Mesenchymal stem cell (in vitro differentiated cells and primary cell): Measurements from ENCODE around the gene B3GALT6.

ENCODE experiments used
- DNase-seq: peaks from one replicate; pipeline ENCODE4 v3.0.0-alpha.2; 2013
- H2AFZ ChIP-seq: one replicate; pipeline ENCODE4 v1.6.1; 2013; ENCODE audit warnings: low read depth, mild to moderate bottlenecking, control low read depth, inconsistent platforms, low read length, moderate library complexity
- H2AK5ac ChIP-seq: 2 replicates; pipeline ENCODE4 v1.6.1; 2013; ENCODE audit warnings: low read length, moderate library complexity, mild to moderate bottlenecking, inconsistent platforms; ENCODE audit not compliant: severe bottlenecking
- H2BK120ac ChIP-seq: one replicate; pipeline ENCODE4 v1.6.1; 2013; ENCODE audit warnings: low read depth, mild to moderate bottlenecking, inconsistent platforms, low read length, moderate library complexity
- H2BK12ac ChIP-seq, 2 experiments: one replicate each; pipeline ENCODE4 v1.6.1; 2013; ENCODE audit warnings: inconsistent platforms in 2 of 2, low read length in 2 of 2, mild to moderate bottlenecking in 2 of 2, moderate library complexity in 2 of 2, control low read depth in 1 of 2
- H2BK15ac ChIP-seq: one replicate; pipeline ENCODE4 v1.6.1; 2013; ENCODE audit warnings: mild to moderate bottlenecking, low read depth, inconsistent platforms; ENCODE audit not compliant: poor library complexity, severe bottlenecking
- H2BK5ac ChIP-seq: 2 replicates; pipeline ENCODE4 v1.6.1; 2013; ENCODE audit warnings: low read depth, mild to moderate bottlenecking, low read length, control low read depth, inconsistent platforms; ENCODE audit not compliant: poor library complexity, severe bottlenecking
- H3K14ac ChIP-seq, 2 experiments: one replicate each; pipeline ENCODE4 v1.6.1; 2013; ENCODE audit warnings: inconsistent platforms in 2 of 2, low read length in 2 of 2, control low read depth in 1 of 2, mild to moderate bottlenecking in 1 of 2, moderate library complexity in 1 of 2
- H3K18ac ChIP-seq, 2 experiments: one replicate each; pipeline ENCODE4 v1.6.1; 2013; ENCODE audit warnings: inconsistent platforms in 2 of 2, low read length in 2 of 2, control low read depth in 1 of 2, low read depth in 1 of 2, mild to moderate bottlenecking in 1 of 2
- H3K23ac ChIP-seq, 2 experiments: one replicate each; pipeline ENCODE4 v1.6.1; 2013; ENCODE audit warnings: inconsistent platforms in 2 of 2, low read length in 2 of 2, mild to moderate bottlenecking in 2 of 2, moderate library complexity in 2 of 2, control low read depth in 1 of 2
- H3K27ac ChIP-seq: 2 replicates; pipeline ENCODE4 v1.5.1; 2013; ENCODE audit warnings: mild to moderate bottlenecking, moderate library complexity, low read length, control low read depth, inconsistent platforms; ENCODE audit not compliant: poor library complexity, severe bottlenecking
- H3K27me3 ChIP-seq, 2 experiments: 2 replicates each; pipeline versions ENCODE4 v1.6.1 to v1.7.0; 2013; ENCODE audit warnings: low read length in 2 of 2, mild to moderate bottlenecking in 2 of 2, moderate library complexity in 2 of 2, control low read depth in 1 of 2, inconsistent platforms in 1 of 2; ENCODE audit not compliant: control insufficient read depth in 1 of 2, insufficient read depth in 1 of 2
- H3K36me3 ChIP-seq, 2 experiments: 2 replicates each; pipeline versions ENCODE4 v1.6.1 to v1.7.0; 2013; ENCODE audit warnings: low read length in 2 of 2, control low read depth in 1 of 2, inconsistent platforms in 1 of 2, low read depth in 1 of 2, mild to moderate bottlenecking in 1 of 2; ENCODE audit not compliant: insufficient read depth in 2 of 2, control insufficient read depth in 1 of 2
- H3K4ac ChIP-seq, 2 experiments: one replicate each; pipeline ENCODE4 v1.6.1; 2013; ENCODE audit warnings: inconsistent platforms in 2 of 2, low read length in 2 of 2, mild to moderate bottlenecking in 2 of 2, moderate library complexity in 2 of 2, control low read depth in 1 of 2, low read depth in 1 of 2
- H3K4me1 ChIP-seq: 2 replicates; pipeline ENCODE4 v1.6.1; 2013; ENCODE audit warnings: low read depth, low read length, control low read depth; ENCODE audit not compliant: control insufficient read depth, insufficient read depth
- H3K4me2 ChIP-seq: 2 replicates; pipeline ENCODE4 v1.6.1; 2013; ENCODE audit warnings: low read length, mild to moderate bottlenecking, inconsistent platforms; ENCODE audit not compliant: poor library complexity, severe bottlenecking
- H3K4me3 ChIP-seq, 2 experiments: 2 replicates each; pipeline versions ENCODE4 v1.5.1 to v1.7.0; 2013; ENCODE audit warnings: low read length in 2 of 2, mild to moderate bottlenecking in 2 of 2, control low read depth in 1 of 2, low read depth in 1 of 2; ENCODE audit not compliant: insufficient read depth in 1 of 2
- H3K79me1 ChIP-seq: replicated peaks from 2 replicates; pipeline ENCODE4 v1.6.1; 2013; ENCODE audit warnings: mild to moderate bottlenecking, control low read depth, low read length, inconsistent platforms; ENCODE audit not compliant: poor library complexity, severe bottlenecking
- H3K9ac ChIP-seq: 2 replicates; pipeline ENCODE4 v1.7.0; 2013; ENCODE audit warnings: mild to moderate bottlenecking, low read length, moderate library complexity
- H3K9me3 ChIP-seq: 2 replicates; pipeline ENCODE4 v1.7.0; 2013; ENCODE audit warnings: mild to moderate bottlenecking, low read length; ENCODE audit not compliant: control insufficient read depth
- H4K8ac ChIP-seq: one replicate; pipeline ENCODE4 v1.6.1; 2013; ENCODE audit warnings: inconsistent platforms, mild to moderate bottlenecking, low read length, moderate library complexity
- H4K91ac ChIP-seq: one replicate; pipeline ENCODE4 v1.6.1; 2013; ENCODE audit warnings: mild to moderate bottlenecking, low read length, inconsistent platforms
- WGBS: methylation state at CpG from one replicate; pipeline ENCODE4 v1.1.7; 2013; ENCODE audit warnings: mixed read lengths; 5-methylcytosine and 5-hydroxymethylcytosine counted together

The B3GALT6 gene

GRCh38 chr1:1210726-1211540 is 21.1 kb upstream of the B3GALT6 start:
- Histone ChIP-seq H2BK5ac (no peak overlapping the region), H2AK5ac (no peak overlapping the region), H3K36me3 (peaks cover 3 to 15% of the 10 kb centered on the region in 2 experiments), H3K23ac (no peak overlapping the region), H2AFZ (no peak overlapping the region), H3K9me3 (no peaks in the 10 kb centered on the region), H2BK12ac (no peak overlapping the region), H3K4me2 (no peak overlapping the region), H3K14ac (no peak overlapping the region), H3K4me1 (peaks cover 67% of the 10 kb centered on the region), H3K4me3 (no peak overlapping the region), H4K91ac (no peak overlapping the region), H2BK15ac (no peak overlapping the region), H2BK120ac (no peak overlapping the region), H3K27ac (no peak overlapping the region), H4K8ac (no peak overlapping the region), H3K79me1 (peaks cover 6% of the 10 kb centered on the region), H3K18ac (no peak overlapping the region), H3K4ac (no peak overlapping the region), H3K27me3 (peaks cover 0 to 21% of the 10 kb centered on the region in 2 experiments), H3K9ac (no peak overlapping the region)
- 94% methylated on average over 30 of the region's 31 CpGs for WGBS
- no peak for DNase-seq

DNA sequence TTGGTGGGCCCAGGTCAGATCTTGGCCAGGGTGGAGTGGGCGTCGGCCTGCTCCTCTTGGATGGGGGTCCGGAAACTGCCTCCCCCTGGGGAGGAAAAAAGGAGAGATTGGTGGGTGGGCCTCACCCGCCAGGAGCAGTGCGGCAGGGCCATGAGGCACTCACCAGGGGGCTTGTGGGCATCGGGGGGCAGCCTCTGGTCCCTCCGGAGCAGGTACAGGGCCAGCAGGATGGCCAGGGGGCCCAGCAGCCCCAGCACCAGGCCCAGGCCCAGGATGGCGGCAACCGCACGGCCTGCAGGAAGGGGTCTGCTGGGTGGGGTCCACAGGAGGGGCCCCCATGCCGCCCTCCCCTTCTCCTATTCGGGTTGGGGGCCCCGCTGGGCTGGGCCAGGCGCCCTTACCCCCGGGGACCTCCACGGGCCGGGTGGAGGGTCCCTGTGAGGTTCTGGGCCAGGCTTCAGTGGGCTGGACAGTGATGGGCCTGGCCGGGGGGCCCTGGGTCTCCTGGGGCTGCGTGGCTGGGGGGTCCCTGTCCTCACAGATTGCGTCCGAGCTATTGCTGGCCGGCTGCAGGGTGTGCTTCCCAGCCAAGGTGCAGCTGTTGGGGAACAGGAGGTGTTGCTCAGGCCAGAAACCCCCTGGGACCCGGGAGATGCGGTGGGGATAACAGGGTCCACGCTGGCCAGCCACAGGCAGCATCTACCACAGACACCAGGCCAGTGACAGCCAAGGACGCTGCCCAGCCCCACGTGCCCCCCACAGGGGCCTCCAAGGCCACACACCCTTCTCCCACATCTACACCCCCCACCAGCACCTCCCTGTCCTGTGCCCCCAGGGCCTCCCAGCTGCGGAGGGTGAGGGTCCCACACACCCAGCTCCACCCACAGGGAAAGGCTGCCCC is 20.2 kb upstream of the B3GALT6 start:
- peaks cover 0 to 13% of the 10 kb centered on the region in 2 experiments for H3K27me3 ChIP-seq

GRCh38 chr1:1212780-1213344 is 19.2 kb upstream of the B3GALT6 start:
- Histone ChIP-seq H3K4me1 (peaks cover 65% of the 10 kb centered on the region), H3K27ac (no peak overlapping the region), H3K14ac (no peak overlapping the region), H4K91ac (no peak overlapping the region), H2BK120ac (no peak overlapping the region), H3K4me2 (no peak overlapping the region), H3K4me3 (no peak overlapping the region), H2BK5ac (no peak overlapping the region), H4K8ac (no peak overlapping the region), H2BK12ac (no peak overlapping the region), H2AK5ac (no peak overlapping the region), H3K23ac (peak overlapping the region in 1 of 2 experiments; percentile 18), H3K27me3 (peaks cover 0 to 4% of the 10 kb centered on the region in 2 experiments), H3K18ac (no peak overlapping the region), H3K36me3 (peaks cover 21 to 35% of the 10 kb centered on the region in 2 experiments), H2AFZ (no peak overlapping the region), H3K79me1 (peaks cover 15% of the 10 kb centered on the region), H3K4ac (no peak overlapping the region), H3K9ac (no peak overlapping the region), H3K9me3 (no peaks in the 10 kb centered on the region), H2BK15ac (no peak overlapping the region)
- DNase-seq = no peak
- 90% methylated on average over 21 of the region's 24 CpGs for WGBS

More for the DNA sequence above, 20.2 kb upstream of the B3GALT6 start:
- Histone ChIP-seq H4K8ac (no peak overlapping the region), H2BK5ac (no peak overlapping the region), H3K4ac (no peak overlapping the region), H3K4me3 (no peak overlapping the region), H3K36me3 (peaks cover 12 to 24% of the 10 kb centered on the region in 2 experiments), H2BK15ac (peak overlapping the region; percentile 20), H4K91ac (peak overlapping the region; percentile 21), H3K9ac (no peak overlapping the region), H2BK12ac (no peak overlapping the region), H3K27ac (no peak overlapping the region), H3K4me1 (peaks cover 66% of the 10 kb centered on the region), H3K18ac (no peak overlapping the region), H2BK120ac (no peak overlapping the region), H3K14ac (no peak overlapping the region), H2AFZ (no peak overlapping the region), H2AK5ac (no peak overlapping the region), H3K4me2 (no peak overlapping the region), H3K9me3 (no peaks in the 10 kb centered on the region), H3K79me1 (peaks cover 12% of the 10 kb centered on the region), H3K23ac (no peak overlapping the region)
- no peak for DNase-seq
- 92% methylated on average over 28 of the region's 28 CpGs for WGBS
